GM23338 (cell line): ENCODE results near the gene CDK13. TPM values are rescaled to one million over a fixed set of nuclear protein-coding genes. Genes with fewer than 3 reads are reported as not detected.
A peak's percentile ranks its signal among the peaks of the same experiment; 100 is the strongest.

ENCODE experiments used
- ATAC-seq: fragments of 200-7000 bp; cut with Tn5 transposase; 3 replicates; pipeline ENCODE4 v1.9.1; 2020
- DNase-seq: peaks from one replicate; pipeline ENCODE4 v3.0.0-alpha.2; 2015; ENCODE audit warnings: low spot score
- H2AFZ ChIP-seq: fragments of 200-600 bp; sonication (generic); 2 replicates; pipeline ENCODE4 v1.8.0; 2016; ENCODE audit warnings: antibody characterized with exemption, mild to moderate bottlenecking, moderate library complexity
- H3F3A ChIP-seq: fragments of 200-600 bp; sonication (generic); replicated peaks from 2 replicates; pipeline ENCODE4 v1.8.0; 2017; ENCODE audit warnings: antibody characterized with exemption, mixed run types, low read depth
- H3K27ac ChIP-seq: fragments of 200-600 bp; sonication (generic); 2 replicates; pipeline ENCODE4 v1.6.1; 2016; ENCODE audit warnings: low read depth
- H3K27me3 ChIP-seq: fragments of 200-600 bp; sonication (generic); 2 replicates; pipeline ENCODE4 v1.8.0; 2016; ENCODE audit warnings: mild to moderate bottlenecking, mixed run types, moderate library complexity; ENCODE audit not compliant: insufficient read depth
- H3K36me3 ChIP-seq: fragments of 200-600 bp; sonication (generic); 2 replicates; pipeline ENCODE4 v1.8.0; 2016; ENCODE audit warnings: mild to moderate bottlenecking; ENCODE audit not compliant: insufficient read depth
- H3K4me1 ChIP-seq: fragments of 200-600 bp; sonication (generic); 2 replicates; pipeline ENCODE4 v1.8.0; 2016; ENCODE audit warnings: mild to moderate bottlenecking, moderate library complexity; ENCODE audit not compliant: insufficient read depth
- H3K4me2 ChIP-seq: fragments of 200-600 bp; sonication (generic); 2 replicates; pipeline ENCODE4 v1.7.1; 2017; ENCODE audit warnings: mixed run types
- H3K4me3 ChIP-seq: fragments of 200-600 bp; sonication (generic); 2 replicates; pipeline ENCODE4 v1.6.1; 2016; ENCODE audit warnings: mixed run types
- H3K79me2 ChIP-seq: fragments of 200-600 bp; sonication (generic); replicated peaks from 2 replicates; pipeline ENCODE4 v1.8.0; 2017; ENCODE audit warnings: mild to moderate bottlenecking; ENCODE audit not compliant: insufficient read depth
- H3K9me2 ChIP-seq: fragments of 200-600 bp; sonication (generic); 2 replicates; pipeline ENCODE4 v1.8.0; 2017; ENCODE audit not compliant: insufficient read depth
- H4K20me1 ChIP-seq: fragments of 200-600 bp; sonication (generic); replicated peaks from 2 replicates; pipeline ENCODE4 v1.8.0; 2017; ENCODE audit warnings: mild to moderate bottlenecking; ENCODE audit not compliant: insufficient read depth
- H3K27ac Mint-ChIP-seq: 2 replicates; pipeline ENCODE4 v1.8.0; 2020; ENCODE audit warnings: inconsistent platforms, mild to moderate bottlenecking, moderate library complexity, mixed read lengths
- H3K27me3 Mint-ChIP-seq: 3 replicates; pipeline ENCODE4 v1.8.0; 2022; ENCODE audit warnings: low read depth, mild to moderate bottlenecking, moderate library complexity, mixed read lengths, inconsistent platforms; ENCODE audit not compliant: insufficient read depth, poor library complexity
- H3K36me3 Mint-ChIP-seq: 3 replicates; pipeline ENCODE4 v1.8.0; 2021; ENCODE audit warnings: low read depth, mild to moderate bottlenecking, inconsistent platforms, moderate library complexity, mixed read lengths
- H3K4me1 Mint-ChIP-seq: 3 replicates; pipeline ENCODE4 v1.8.0; 2020; ENCODE audit warnings: mild to moderate bottlenecking, inconsistent platforms, mixed read lengths
- H3K4me3 Mint-ChIP-seq: 3 replicates; pipeline ENCODE4 v1.8.0; 2021; ENCODE audit warnings: moderate library complexity, mild to moderate bottlenecking, inconsistent platforms, mixed read lengths
- H3K9me3 Mint-ChIP-seq: 3 replicates; pipeline ENCODE4 v1.8.0; 2020; ENCODE audit warnings: moderate library complexity, mild to moderate bottlenecking, inconsistent platforms, mixed read lengths
- EZH2 ChIP-seq: fragments of 200-600 bp; sonication (generic); IDR thresholded peaks from one replicate; pipeline ENCODE4 v1.8.0; 2017; ENCODE audit warnings: antibody characterized with exemption, mild to moderate bottlenecking, low read depth; ENCODE audit not compliant: unreplicated experiment
- EZH2phosphoT487 ChIP-seq: fragments of 200-600 bp; sonication (generic); IDR thresholded peaks from one replicate; pipeline ENCODE4 v1.8.1; 2018; ENCODE audit warnings: antibody characterized with exemption; ENCODE audit not compliant: unreplicated experiment
- JUNB ChIP-seq: IDR thresholded peaks from one replicate; pipeline ENCODE4 v1.6.1; 2016; ENCODE audit warnings: antibody characterized with exemption; ENCODE audit not compliant: unreplicated experiment
- NANOG ChIP-seq: IDR thresholded peaks from 2 replicates; pipeline ENCODE4 v1.6.1; 2016; ENCODE audit warnings: antibody characterized with exemption, borderline replicate concordance
- POLR2AphosphoS5 ChIP-seq: IDR thresholded peaks from 2 replicates; pipeline ENCODE4 v1.6.1; 2016; ENCODE audit warnings: antibody characterized with exemption, low read depth
- STAT1 ChIP-seq: IDR thresholded peaks from one replicate; pipeline ENCODE4 v1.6.1; 2016; ENCODE audit warnings: antibody characterized with exemption; ENCODE audit not compliant: unreplicated experiment
- ZNF114 ChIP-seq: fragments of 250-450 bp; sonication (Bioruptor Pico); IDR thresholded peaks from 2 replicates; pipeline ENCODE4 v1.5.0; 2020; ENCODE audit warnings: mild to moderate bottlenecking, moderate library complexity
- polyA plus RNA-seq: library from polyadenylated mRNA; unstranded; fragments of >200 nt; fragmentation: Nextera tagmentation; extraction: Ambion mirVana; gene quantifications from 2 replicates; pipeline ENCODE4 v1.2.1, GENCODE V29; 2016
- total RNA-seq: library from RNA; depleted of rRNA; stranded (reverse); fragments of >200 nt; shearing (Covaris generic); gene quantifications from 2 replicates; pipeline ENCODE4 v1.2.3, GENCODE V29; 2014
- TF ChIP-seq, protein P1 (sequence below): fragments of 250-450 bp; sonication (Bioruptor Pico); IDR thresholded peaks from 2 replicates; pipeline ENCODE4 v1.5.0; 2020; ENCODE audit warnings: mild to moderate bottlenecking, moderate library complexity
- TF ChIP-seq, protein P2 (sequence below): IDR thresholded peaks from 2 replicates; pipeline ENCODE4 v1.6.1; 2016; ENCODE audit warnings: antibody characterized with exemption
- TF ChIP-seq, protein P3 (sequence below): IDR thresholded peaks from one replicate; pipeline ENCODE4 v1.6.1; 2018; ENCODE audit warnings: antibody characterized with exemption; ENCODE audit not compliant: unreplicated experiment
- TF ChIP-seq, protein P4 (sequence below), 2 experiments: fragments of 200-600 bp in 1 of 2; sonication (generic) in 1 of 2; conservative IDR thresholded peaks; 2 replicates each; pipeline versions ENCODE4 v1.5.1 to v1.6.1; 2016 to 2017; ENCODE audit warnings: antibody characterized with exemption in 2 of 2, low read depth in 2 of 2, mild to moderate bottlenecking in 2 of 2, moderate library complexity in 1 of 2

Gene CDK13
- total and polyA plus RNA-seq, 2 experiments from 2014 or later: 39.4 to 80.2 TPM

GRCh38 chr7:39919646-39920045, 30.4 kb upstream of the CDK13 start (continued):
- TF ChIP-seq, protein P1, sequence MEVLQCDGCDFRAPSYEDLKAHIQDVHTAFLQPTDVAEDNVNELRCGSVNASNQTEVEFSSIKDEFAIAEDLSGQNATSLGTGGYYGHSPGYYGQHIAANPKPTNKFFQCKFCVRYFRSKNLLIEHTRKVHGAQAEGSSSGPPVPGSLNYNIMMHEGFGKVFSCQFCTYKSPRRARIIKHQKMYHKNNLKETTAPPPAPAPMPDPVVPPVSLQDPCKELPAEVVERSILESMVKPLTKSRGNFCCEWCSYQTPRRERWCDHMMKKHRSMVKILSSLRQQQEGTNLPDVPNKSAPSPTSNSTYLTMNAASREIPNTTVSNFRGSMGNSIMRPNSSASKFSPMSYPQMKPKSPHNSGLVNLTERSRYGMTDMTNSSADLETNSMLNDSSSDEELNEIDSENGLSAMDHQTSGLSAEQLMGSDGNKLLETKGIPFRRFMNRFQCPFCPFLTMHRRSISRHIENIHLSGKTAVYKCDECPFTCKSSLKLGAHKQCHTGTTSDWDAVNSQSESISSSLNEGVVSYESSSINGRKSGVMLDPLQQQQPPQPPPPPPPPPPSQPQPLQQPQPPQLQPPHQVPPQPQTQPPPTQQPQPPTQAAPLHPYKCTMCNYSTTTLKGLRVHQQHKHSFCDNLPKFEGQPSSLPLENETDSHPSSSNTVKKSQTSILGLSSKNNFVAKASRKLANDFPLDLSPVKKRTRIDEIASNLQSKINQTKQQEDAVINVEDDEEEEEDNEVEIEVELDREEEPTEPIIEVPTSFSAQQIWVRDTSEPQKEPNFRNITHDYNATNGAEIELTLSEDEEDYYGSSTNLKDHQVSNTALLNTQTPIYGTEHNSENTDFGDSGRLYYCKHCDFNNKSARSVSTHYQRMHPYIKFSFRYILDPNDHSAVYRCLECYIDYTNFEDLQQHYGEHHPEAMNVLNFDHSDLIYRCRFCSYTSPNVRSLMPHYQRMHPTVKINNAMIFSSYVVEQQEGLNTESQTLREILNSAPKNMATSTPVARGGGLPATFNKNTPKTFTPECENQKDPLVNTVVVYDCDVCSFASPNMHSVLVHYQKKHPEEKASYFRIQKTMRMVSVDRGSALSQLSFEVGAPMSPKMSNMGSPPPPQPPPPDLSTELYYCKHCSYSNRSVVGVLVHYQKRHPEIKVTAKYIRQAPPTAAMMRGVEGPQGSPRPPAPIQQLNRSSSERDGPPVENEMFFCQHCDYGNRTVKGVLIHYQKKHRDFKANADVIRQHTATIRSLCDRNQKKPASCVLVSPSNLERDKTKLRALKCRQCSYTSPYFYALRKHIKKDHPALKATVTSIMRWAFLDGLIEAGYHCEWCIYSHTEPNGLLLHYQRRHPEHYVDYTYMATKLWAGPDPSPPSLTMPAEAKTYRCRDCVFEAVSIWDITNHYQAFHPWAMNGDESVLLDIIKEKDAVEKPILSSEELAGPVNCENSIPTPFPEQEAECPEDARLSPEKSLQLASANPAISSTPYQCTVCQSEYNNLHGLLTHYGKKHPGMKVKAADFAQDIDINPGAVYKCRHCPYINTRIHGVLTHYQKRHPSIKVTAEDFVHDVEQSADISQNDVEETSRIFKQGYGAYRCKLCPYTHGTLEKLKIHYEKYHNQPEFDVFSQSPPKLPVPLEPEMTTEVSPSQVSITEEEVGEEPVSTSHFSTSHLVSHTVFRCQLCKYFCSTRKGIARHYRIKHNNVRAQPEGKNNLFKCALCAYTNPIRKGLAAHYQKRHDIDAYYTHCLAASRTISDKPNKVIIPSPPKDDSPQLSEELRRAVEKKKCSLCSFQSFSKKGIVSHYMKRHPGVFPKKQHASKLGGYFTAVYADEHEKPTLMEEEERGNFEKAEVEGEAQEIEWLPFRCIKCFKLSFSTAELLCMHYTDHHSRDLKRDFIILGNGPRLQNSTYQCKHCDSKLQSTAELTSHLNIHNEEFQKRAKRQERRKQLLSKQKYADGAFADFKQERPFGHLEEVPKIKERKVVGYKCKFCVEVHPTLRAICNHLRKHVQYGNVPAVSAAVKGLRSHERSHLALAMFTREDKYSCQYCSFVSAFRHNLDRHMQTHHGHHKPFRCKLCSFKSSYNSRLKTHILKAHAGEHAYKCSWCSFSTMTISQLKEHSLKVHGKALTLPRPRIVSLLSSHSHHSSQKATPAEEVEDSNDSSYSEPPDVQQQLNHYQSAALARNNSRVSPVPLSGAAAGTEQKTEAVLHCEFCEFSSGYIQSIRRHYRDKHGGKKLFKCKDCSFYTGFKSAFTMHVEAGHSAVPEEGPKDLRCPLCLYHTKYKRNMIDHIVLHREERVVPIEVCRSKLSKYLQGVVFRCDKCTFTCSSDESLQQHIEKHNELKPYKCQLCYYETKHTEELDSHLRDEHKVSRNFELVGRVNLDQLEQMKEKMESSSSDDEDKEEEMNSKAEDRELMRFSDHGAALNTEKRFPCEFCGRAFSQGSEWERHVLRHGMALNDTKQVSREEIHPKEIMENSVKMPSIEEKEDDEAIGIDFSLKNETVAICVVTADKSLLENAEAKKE: no peak
- TF ChIP-seq POLR2AphosphoS5 (no peak), EZH2phosphoT487 (no peak)

- Histone ChIP-seq H2AFZ (peak overlapping the region; percentile 85), H3K27ac (no peak overlapping the region), H4K20me1 (no peaks in the 10 kb centered on the region), H3K36me3 (no peaks in the 10 kb centered on the region), H3K4me2 (no peak overlapping the region), H3K9me2 (0 out of 2 replicates have a peak, but pooled peaks cover 4% of the 10 kb centered on the region), H3K79me2 (no peaks in the 10 kb centered on the region), H3K4me1 (peaks cover 11% of the 10 kb centered on the region), H3K4me3 (no peak overlapping the region), H3K27me3 (no peaks in the 10 kb centered on the region), H3F3A (no peaks in the 10 kb centered on the region)
- H3K9me3 Mint-ChIP-seq: no peaks in the 10 kb centered on the region
- no peak overlapping the region for H3K4me3 Mint-ChIP-seq
- no peaks in the 10 kb centered on the region for H3K36me3 Mint-ChIP-seq
- DNase-seq (peak; percentile 12), ATAC-seq (peak; percentile 58)
- peak overlapping the region; percentile 50; the same call in 1 of the 2 replicates for H3K27ac Mint-ChIP-seq
- peaks cover 3% of the 10 kb centered on the region for H3K27me3 Mint-ChIP-seq
- peaks cover 20% of the 10 kb centered on the region for H3K4me1 Mint-ChIP-seq
- TF ChIP-seq ZNF114 (CRISPR knock-in tag): no peak
- TF ChIP-seq EZH2: no peak
- TF ChIP-seq, protein P2, sequence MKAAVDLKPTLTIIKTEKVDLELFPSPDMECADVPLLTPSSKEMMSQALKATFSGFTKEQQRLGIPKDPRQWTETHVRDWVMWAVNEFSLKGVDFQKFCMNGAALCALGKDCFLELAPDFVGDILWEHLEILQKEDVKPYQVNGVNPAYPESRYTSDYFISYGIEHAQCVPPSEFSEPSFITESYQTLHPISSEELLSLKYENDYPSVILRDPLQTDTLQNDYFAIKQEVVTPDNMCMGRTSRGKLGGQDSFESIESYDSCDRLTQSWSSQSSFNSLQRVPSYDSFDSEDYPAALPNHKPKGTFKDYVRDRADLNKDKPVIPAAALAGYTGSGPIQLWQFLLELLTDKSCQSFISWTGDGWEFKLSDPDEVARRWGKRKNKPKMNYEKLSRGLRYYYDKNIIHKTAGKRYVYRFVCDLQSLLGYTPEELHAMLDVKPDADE: no peak
- TF ChIP-seq JUNB: no peak
- TF ChIP-seq, protein P3, sequence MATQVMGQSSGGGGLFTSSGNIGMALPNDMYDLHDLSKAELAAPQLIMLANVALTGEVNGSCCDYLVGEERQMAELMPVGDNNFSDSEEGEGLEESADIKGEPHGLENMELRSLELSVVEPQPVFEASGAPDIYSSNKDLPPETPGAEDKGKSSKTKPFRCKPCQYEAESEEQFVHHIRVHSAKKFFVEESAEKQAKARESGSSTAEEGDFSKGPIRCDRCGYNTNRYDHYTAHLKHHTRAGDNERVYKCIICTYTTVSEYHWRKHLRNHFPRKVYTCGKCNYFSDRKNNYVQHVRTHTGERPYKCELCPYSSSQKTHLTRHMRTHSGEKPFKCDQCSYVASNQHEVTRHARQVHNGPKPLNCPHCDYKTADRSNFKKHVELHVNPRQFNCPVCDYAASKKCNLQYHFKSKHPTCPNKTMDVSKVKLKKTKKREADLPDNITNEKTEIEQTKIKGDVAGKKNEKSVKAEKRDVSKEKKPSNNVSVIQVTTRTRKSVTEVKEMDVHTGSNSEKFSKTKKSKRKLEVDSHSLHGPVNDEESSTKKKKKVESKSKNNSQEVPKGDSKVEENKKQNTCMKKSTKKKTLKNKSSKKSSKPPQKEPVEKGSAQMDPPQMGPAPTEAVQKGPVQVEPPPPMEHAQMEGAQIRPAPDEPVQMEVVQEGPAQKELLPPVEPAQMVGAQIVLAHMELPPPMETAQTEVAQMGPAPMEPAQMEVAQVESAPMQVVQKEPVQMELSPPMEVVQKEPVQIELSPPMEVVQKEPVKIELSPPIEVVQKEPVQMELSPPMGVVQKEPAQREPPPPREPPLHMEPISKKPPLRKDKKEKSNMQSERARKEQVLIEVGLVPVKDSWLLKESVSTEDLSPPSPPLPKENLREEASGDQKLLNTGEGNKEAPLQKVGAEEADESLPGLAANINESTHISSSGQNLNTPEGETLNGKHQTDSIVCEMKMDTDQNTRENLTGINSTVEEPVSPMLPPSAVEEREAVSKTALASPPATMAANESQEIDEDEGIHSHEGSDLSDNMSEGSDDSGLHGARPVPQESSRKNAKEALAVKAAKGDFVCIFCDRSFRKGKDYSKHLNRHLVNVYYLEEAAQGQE: no peak
- TF ChIP-seq, protein P4, sequence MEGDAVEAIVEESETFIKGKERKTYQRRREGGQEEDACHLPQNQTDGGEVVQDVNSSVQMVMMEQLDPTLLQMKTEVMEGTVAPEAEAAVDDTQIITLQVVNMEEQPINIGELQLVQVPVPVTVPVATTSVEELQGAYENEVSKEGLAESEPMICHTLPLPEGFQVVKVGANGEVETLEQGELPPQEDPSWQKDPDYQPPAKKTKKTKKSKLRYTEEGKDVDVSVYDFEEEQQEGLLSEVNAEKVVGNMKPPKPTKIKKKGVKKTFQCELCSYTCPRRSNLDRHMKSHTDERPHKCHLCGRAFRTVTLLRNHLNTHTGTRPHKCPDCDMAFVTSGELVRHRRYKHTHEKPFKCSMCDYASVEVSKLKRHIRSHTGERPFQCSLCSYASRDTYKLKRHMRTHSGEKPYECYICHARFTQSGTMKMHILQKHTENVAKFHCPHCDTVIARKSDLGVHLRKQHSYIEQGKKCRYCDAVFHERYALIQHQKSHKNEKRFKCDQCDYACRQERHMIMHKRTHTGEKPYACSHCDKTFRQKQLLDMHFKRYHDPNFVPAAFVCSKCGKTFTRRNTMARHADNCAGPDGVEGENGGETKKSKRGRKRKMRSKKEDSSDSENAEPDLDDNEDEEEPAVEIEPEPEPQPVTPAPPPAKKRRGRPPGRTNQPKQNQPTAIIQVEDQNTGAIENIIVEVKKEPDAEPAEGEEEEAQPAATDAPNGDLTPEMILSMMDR (conservative IDR thresholded peaks at IDR 0.05; ENCODE audit: low read depth in 2 of 2): no peak
- no peak for TF ChIP-seq NANOG
- TF ChIP-seq STAT1: no peak
- TF ChIP-seq POLR2AphosphoS5: no peak
- TF ChIP-seq EZH2phosphoT487: no peak
Measured at GRCh38 chr7:39921506-39922175, 28.4 kb upstream of the CDK13 start.
